ENCODE results near the gene CYP46A1. TPM values are rescaled to one million over a fixed set of nuclear protein-coding genes. Genes with fewer than 3 reads are reported as not detected.

CYP46A1 gene
- total and polyA plus RNA-seq, 2 donors (not counting 1 experiment from before 2014, with no cell fraction given), result 0.11 to 0.33 TPM

DNA sequence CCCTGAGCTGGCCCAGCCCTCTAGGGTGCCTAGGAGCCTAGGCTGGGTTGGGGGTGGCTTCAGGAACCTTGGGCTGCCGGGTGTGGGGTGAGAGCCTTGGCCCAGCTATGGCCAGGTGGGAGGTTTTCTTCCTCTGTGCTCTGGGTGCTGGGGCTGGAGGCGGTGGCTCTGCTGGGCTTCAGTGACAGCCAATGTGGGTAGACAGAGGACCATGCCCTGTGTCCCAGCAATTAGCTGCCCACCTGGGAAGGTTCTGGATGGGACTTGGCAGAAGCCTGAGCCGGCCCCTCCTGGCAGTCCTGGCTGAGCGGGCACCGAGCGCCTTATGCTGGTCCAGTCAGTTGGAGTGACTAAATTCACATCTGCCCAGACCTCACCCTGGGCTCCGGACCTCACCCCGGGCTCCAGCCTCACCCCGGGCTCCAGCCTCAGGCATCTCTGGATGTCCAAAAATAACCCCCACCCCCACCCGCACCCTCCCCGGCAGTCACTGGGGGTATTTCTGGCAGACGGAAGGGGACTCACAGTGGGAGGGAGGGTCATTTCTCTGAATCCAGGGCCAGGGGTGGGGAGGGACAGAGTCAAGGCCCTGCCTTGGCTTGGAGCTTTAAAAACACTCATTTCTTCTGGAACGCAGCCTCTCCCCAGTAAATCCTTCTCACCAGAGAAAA lies 46.9 kb downstream of the CYP46A1 start:
- no peak overlapping the region for H3K4me3 ChIP-seq (replicated peaks in 1 of 4; ENCODE audit: control extremely low read depth in 1 of 4, insufficient read depth in 1 of 4, low read depth in 3 of 4, low read length in 4 of 4)
- H3K4me2 ChIP-seq (ENCODE audit: extremely low read depth, insufficient read depth, low read length), result no peak overlapping the region
- H3K36me3 ChIP-seq (ENCODE audit: control insufficient read depth, insufficient read depth, low read length), result no peaks in the 10 kb centered on the region
- H3K9ac ChIP-seq (ENCODE audit: insufficient read depth, low read length), result no peak overlapping the region
- H3K79me2 ChIP-seq (ENCODE audit: control insufficient read depth, insufficient read depth, low read length), result no peaks in the 10 kb centered on the region
- no peaks in the 10 kb centered on the region for H3K27me3 ChIP-seq (ENCODE audit: control insufficient read depth, insufficient read depth, low read length)
- DNase-seq (ENCODE audit: low read depth in 2 of 2), result no peak
- no peak overlapping the region for H2AFZ ChIP-seq (ENCODE audit: low read length)
- no peak overlapping the region for H3K27ac ChIP-seq (ENCODE audit: insufficient read depth, low read length)
- no peaks in the 10 kb centered on the region for H3K9me3 ChIP-seq (ENCODE audit: control insufficient read depth, insufficient read depth, low read depth, low read length)
- TF ChIP-seq, protein P1, sequence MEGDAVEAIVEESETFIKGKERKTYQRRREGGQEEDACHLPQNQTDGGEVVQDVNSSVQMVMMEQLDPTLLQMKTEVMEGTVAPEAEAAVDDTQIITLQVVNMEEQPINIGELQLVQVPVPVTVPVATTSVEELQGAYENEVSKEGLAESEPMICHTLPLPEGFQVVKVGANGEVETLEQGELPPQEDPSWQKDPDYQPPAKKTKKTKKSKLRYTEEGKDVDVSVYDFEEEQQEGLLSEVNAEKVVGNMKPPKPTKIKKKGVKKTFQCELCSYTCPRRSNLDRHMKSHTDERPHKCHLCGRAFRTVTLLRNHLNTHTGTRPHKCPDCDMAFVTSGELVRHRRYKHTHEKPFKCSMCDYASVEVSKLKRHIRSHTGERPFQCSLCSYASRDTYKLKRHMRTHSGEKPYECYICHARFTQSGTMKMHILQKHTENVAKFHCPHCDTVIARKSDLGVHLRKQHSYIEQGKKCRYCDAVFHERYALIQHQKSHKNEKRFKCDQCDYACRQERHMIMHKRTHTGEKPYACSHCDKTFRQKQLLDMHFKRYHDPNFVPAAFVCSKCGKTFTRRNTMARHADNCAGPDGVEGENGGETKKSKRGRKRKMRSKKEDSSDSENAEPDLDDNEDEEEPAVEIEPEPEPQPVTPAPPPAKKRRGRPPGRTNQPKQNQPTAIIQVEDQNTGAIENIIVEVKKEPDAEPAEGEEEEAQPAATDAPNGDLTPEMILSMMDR (conservative IDR thresholded peaks at IDR 0.05 in 1 of 2, IDR thresholded peaks at IDR 0.05 in 1 of 2; ENCODE audit: low read depth in 1 of 2, low read length in 2 of 2), result no peak
- no peak for TF ChIP-seq EZH2 (IDR thresholded peaks at IDR 0.05; ENCODE audit: low read length, missing control alignments)
- H4K20me1 ChIP-seq (ENCODE audit: control insufficient read depth, extremely low read depth, insufficient read depth, low read length), result no peaks in the 10 kb centered on the region
- H3K4me1 ChIP-seq (ENCODE audit: control insufficient read depth, extremely low read depth, insufficient read depth, low read length), result peaks cover 4% of the 10 kb centered on the region

DNA sequence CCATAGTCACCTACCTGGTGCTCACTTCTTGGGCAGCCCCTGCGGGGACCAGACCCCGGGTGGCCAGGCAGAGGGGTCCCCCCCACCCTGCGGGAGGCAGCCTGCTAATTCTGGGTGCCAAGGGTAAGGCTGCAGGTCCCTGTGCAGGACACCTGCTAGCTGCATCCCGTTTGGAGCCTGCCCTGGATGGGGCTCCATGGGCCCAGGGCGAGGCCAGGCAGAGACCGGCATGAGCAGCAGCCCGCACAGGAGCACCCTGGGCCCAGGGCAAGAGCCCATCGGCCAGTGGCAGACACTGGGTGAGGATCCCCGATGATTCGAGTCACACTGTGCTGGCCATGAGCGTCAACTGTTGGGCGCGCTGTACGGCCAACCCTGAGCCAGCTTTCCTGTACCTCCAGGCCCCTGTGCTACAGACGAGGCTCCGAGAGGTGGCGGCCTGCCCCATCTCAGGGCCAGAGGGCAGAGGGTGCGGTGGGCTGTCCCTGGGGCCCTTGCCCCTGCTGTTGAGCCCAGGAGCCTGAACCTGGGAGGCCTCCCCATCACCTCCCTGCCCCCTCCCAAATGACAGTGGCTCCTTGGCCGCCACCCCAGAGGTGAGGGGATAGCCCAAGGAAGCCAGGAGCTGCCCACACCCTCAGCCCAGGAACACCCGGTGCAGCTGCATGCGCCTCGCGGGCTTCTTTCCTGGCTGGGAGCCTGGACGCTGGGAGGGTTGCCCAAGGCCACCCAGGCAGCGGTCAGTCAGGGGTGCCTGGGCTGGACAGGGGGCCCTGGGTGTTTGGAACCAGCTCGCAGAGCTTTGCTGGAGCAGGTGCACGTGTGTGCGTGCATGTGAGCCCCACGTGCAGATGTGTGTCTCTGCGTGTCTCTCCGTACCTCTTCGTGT lies 47.7 kb downstream of the CYP46A1 start:
- TF ChIP-seq, protein P1 (conservative IDR thresholded peaks at IDR 0.05 in 1 of 2, IDR thresholded peaks at IDR 0.05 in 1 of 2; ENCODE audit: low read depth in 1 of 2, low read length in 2 of 2), result no peak
- no peak for TF ChIP-seq EZH2 (IDR thresholded peaks at IDR 0.05; ENCODE audit: low read length, missing control alignments)
- Histone ChIP-seq H3K9ac (ENCODE audit: insufficient read depth, low read length) (no peak overlapping the region), H3K4me3 (replicated peaks in 1 of 4; ENCODE audit: control extremely low read depth in 1 of 4, insufficient read depth in 1 of 4, low read depth in 3 of 4, low read length in 4 of 4) (no peak overlapping the region), H3K27me3 (ENCODE audit: control insufficient read depth, insufficient read depth, low read length) (no peaks in the 10 kb centered on the region), H3K27ac (ENCODE audit: insufficient read depth, low read length) (no peak overlapping the region), H3K36me3 (ENCODE audit: control insufficient read depth, insufficient read depth, low read length) (no peaks in the 10 kb centered on the region), H3K4me2 (ENCODE audit: extremely low read depth, insufficient read depth, low read length) (no peak overlapping the region), H2AFZ (ENCODE audit: low read length) (no peak overlapping the region), H3K4me1 (ENCODE audit: control insufficient read depth, extremely low read depth, insufficient read depth, low read length) (peaks cover 4% of the 10 kb centered on the region), H3K79me2 (ENCODE audit: control insufficient read depth, insufficient read depth, low read length) (no peaks in the 10 kb centered on the region), H3K9me3 (ENCODE audit: control insufficient read depth, insufficient read depth, low read depth, low read length) (no peaks in the 10 kb centered on the region), H4K20me1 (ENCODE audit: control insufficient read depth, extremely low read depth, insufficient read depth, low read length) (no peaks in the 10 kb centered on the region)
- no peak for DNase-seq (ENCODE audit: low read depth in 2 of 2)

DNA sequence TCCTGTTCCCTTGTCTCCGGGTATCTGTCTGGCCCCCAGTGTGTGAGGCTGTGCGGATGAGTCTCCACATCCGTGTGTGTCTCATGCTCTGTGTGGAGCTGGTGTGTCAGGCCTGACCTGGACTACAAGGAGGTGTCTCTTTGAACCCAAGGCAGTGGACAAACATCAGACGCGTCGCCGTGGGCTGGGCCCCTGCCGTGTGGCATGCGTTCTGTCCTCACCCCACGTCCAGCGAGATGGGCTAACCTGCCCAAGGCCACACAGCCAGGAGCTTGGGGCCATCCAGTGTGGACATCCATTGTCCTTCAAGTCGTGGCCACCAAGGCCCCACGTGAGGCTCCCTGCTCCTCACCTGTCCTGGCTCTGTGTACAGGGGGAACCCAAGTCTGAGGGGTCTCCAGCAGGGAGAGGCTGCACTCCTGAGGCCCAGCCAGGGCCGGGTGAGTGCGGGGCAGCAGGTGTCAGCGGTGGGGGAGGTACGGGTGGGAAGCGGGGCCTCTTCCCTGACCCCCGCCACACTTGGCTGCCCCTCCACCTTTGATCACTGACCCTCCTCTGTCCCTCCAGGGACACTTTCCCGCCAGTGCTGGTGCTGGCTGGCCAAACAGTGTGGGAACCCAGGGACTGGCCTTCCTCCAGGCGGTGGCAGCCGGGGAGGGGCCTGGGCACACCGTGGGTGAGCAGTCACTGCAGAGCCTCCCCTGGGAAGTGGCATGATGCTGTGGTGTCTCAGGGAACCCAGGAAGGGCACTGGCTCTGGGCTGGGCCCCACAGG lies 48.5 kb downstream of the CYP46A1 start:
- Histone ChIP-seq H3K4me3 (replicated peaks in 1 of 4; ENCODE audit: control extremely low read depth in 1 of 4, insufficient read depth in 1 of 4, low read depth in 3 of 4, low read length in 4 of 4) (no peak overlapping the region), H3K36me3 (ENCODE audit: control insufficient read depth, insufficient read depth, low read length) (no peaks in the 10 kb centered on the region), H3K4me1 (ENCODE audit: control insufficient read depth, extremely low read depth, insufficient read depth, low read length) (peaks cover 8% of the 10 kb centered on the region), H3K27me3 (ENCODE audit: control insufficient read depth, insufficient read depth, low read length) (no peaks in the 10 kb centered on the region), H3K27ac (ENCODE audit: insufficient read depth, low read length) (no peak overlapping the region), H3K4me2 (ENCODE audit: extremely low read depth, insufficient read depth, low read length) (no peak overlapping the region), H2AFZ (ENCODE audit: low read length) (no peak overlapping the region), H3K9ac (ENCODE audit: insufficient read depth, low read length) (no peak overlapping the region), H3K9me3 (ENCODE audit: control insufficient read depth, insufficient read depth, low read depth, low read length) (no peaks in the 10 kb centered on the region), H4K20me1 (ENCODE audit: control insufficient read depth, extremely low read depth, insufficient read depth, low read length) (no peaks in the 10 kb centered on the region), H3K79me2 (ENCODE audit: control insufficient read depth, insufficient read depth, low read length) (no peaks in the 10 kb centered on the region)
- TF ChIP-seq, protein P1 (conservative IDR thresholded peaks at IDR 0.05 in 1 of 2, IDR thresholded peaks at IDR 0.05 in 1 of 2; ENCODE audit: low read depth in 1 of 2, low read length in 2 of 2), result no peak
- TF ChIP-seq EZH2 (IDR thresholded peaks at IDR 0.05; ENCODE audit: low read length, missing control alignments), result no peak
- DNase-seq (ENCODE audit: low read depth in 2 of 2), result no peak
